GM19099 (cell line): Measurements from ENCODE around the gene SHE.

Source experiments
- POLR2A ChIP-seq: IDR thresholded peaks from 3 replicates; pipeline ENCODE4 v1.6.1; 2011; ENCODE audit warnings: low read depth; ENCODE audit not compliant: insufficient read length; ENCODE audit errors: extremely low read depth

SHE gene

GRCh38 chr1:154527192-154527591 is 25.0 kb upstream of the SHE start:
- TF ChIP-seq POLR2A = no peak

- no peak for TF ChIP-seq POLR2A
Measured at GRCh38 chr1:154524881-154525280, 22.7 kb upstream of the SHE start.

GRCh38 chr1:154521695-154522094 is 19.5 kb upstream of the SHE start:
- TF ChIP-seq POLR2A = no peak

GRCh38 chr1:154520333-154520732 is 18.1 kb upstream of the SHE start:
- no peak for TF ChIP-seq POLR2A

- TF ChIP-seq POLR2A = no peak
Measured at GRCh38 chr1:154519591-154519991, 17.4 kb upstream of the SHE start.

GRCh38 chr1:154517661-154518060 is 15.4 kb upstream of the SHE start:
- no peak for TF ChIP-seq POLR2A

GRCh38 chr1:154514066-154514553 is 11.9 kb upstream of the SHE start:
- no peak for TF ChIP-seq POLR2A

GRCh38 chr1:154512760-154513159 is 10.5 kb upstream of the SHE start:
- no peak for TF ChIP-seq POLR2A

GRCh38 chr1:154503898-154504297 is 1.7 kb upstream of the SHE start:
- no peak for TF ChIP-seq POLR2A

GRCh38 chr1:154502744-154503115 is 518 bp upstream of the SHE start:
- TF ChIP-seq POLR2A = no peak

GRCh38 chr1:154501423-154502065 is 668 bp downstream of the SHE start:
- no peak for TF ChIP-seq POLR2A

- no peak for TF ChIP-seq POLR2A
Measured at GRCh38 chr1:154500533-154500932, 1.7 kb downstream of the SHE start.

GRCh38 chr1:154499446-154499845 is 2.8 kb downstream of the SHE start:
- no peak for TF ChIP-seq POLR2A

- TF ChIP-seq POLR2A = no peak
Measured at GRCh38 chr1:154497026-154497806, 5.0 kb downstream of the SHE start.

GRCh38 chr1:154496383-154496782 is 5.8 kb downstream of the SHE start:
- no peak for TF ChIP-seq POLR2A
